Stimulated activated memory B cell treated with anti-CD40 and anti-IgM and Interleukin-4, amounts not matched to agents 10 μg/mL and 1 μg/mL and 100 μg/mL, for 72 hours (primary cell): ENCODE data around the gene ZNF630.
A peak's percentile ranks its signal among the peaks of the same experiment; 100 is the strongest.
"Not testable (repeated sequence)": the region's sequence is repeated elsewhere in the genome, so short reads cannot be mapped to it uniquely, and the experiment has no call there.

Experiments
- ATAC-seq: fragments of 150-1000 bp; cut with Tn5 transposase; 2 replicates; pipeline ENCODE4 v1.10.0; 2021
- H3K27ac Mint-ChIP-seq: one replicate; pipeline ENCODE4 v1.8.0; 2022; ENCODE audit warnings: mild to moderate bottlenecking, mixed read lengths
- H3K27me3 Mint-ChIP-seq: one replicate; pipeline ENCODE4 v1.8.0; 2022; ENCODE audit warnings: mixed read lengths
- H3K36me3 Mint-ChIP-seq: one replicate; pipeline ENCODE4 v1.8.0; 2022; ENCODE audit warnings: mixed read lengths
- H3K4me1 Mint-ChIP-seq: one replicate; pipeline ENCODE4 v1.8.0; 2022; ENCODE audit warnings: mixed read lengths
- H3K4me3 Mint-ChIP-seq: one replicate; pipeline ENCODE4 v1.8.0; 2022; ENCODE audit warnings: mild to moderate bottlenecking, moderate library complexity, mixed read lengths
- H3K9me3 Mint-ChIP-seq: one replicate; pipeline ENCODE4 v1.8.0; 2022; ENCODE audit warnings: mixed read lengths

Gene ZNF630

DNA sequence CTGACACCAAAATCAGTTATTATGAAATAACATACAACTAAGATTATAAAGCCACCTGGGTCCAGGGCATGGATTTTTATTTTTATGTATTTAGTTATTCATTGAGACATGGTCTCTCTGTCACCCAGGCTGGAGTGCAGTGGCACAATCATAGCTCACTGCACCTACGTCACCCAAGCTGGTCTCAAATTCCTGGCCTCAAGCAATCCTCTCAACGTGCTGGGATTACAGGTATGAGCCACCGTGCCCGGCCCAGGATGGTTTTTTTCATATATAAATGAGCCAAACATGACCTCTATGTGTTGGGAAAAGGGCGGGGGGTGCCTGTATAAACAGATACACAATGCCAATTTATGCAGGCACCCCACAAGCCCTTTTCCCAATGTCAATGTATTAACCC, 24.6 kb downstream of the ZNF630 start:
- Mint-ChIP-seq H3K27ac (no peak overlapping the region), H3K27me3 (no peaks in the 10 kb centered on the region), H3K36me3 (peaks cover 21% of the 10 kb centered on the region), H3K4me3 (no peak overlapping the region), H3K9me3 (no peaks in the 10 kb centered on the region), H3K4me1 (peaks cover 5% of the 10 kb centered on the region)
- no peak for ATAC-seq

- Mint-ChIP-seq H3K27me3 (no peaks in the 10 kb centered on the region), H3K4me3 (no peak overlapping the region), H3K36me3 (peaks cover 21% of the 10 kb centered on the region), H3K4me1 (peaks cover 5% of the 10 kb centered on the region), H3K9me3 (no peaks in the 10 kb centered on the region), H3K27ac (no peak overlapping the region)
- no peak for ATAC-seq
Measured at GRCh38 chrX:48045410-48046311, 25.8 kb downstream of the ZNF630 start.

- ATAC-seq, result no peak
- no peaks in the 10 kb centered on the region for H3K9me3 Mint-ChIP-seq
- peaks cover 21% of the 10 kb centered on the region for H3K36me3 Mint-ChIP-seq
- H3K4me3 Mint-ChIP-seq, result no peak overlapping the region
- H3K4me1 Mint-ChIP-seq, result no peaks in the 10 kb centered on the region
- H3K27ac Mint-ChIP-seq, result no peak overlapping the region
- H3K27me3 Mint-ChIP-seq, result no peaks in the 10 kb centered on the region
Measured at GRCh38 chrX:48043056-48043455, 28.4 kb downstream of the ZNF630 start.

DNA sequence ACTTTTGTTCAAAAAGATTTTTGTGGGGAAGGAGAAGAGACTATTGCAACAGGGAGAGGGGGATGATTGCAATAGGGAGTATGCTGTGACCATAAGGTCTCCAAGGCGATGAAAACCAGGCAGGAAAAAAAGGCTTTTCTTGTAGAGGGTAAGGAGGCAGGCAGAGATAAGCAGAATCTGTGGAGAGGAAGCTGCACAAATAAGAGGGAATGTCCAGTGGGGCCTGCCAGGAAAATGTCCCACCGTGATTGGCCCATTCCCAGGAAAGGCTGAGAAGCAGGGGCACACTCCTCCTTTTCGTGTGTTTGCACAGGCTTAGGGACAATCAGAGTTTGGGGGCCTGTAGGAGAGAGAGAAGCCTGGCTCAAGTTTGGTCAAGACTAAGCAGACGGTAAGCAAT, 35.5 kb downstream of the ZNF630 start:
- Mint-ChIP-seq H3K4me1 (no peaks in the 10 kb centered on the region), H3K36me3 (peaks cover 14% of the 10 kb centered on the region), H3K27me3 (no peaks in the 10 kb centered on the region), H3K4me3 (no peak overlapping the region), H3K9me3 (no peaks in the 10 kb centered on the region), H3K27ac (no peak overlapping the region)
- no peak for ATAC-seq

DNA sequence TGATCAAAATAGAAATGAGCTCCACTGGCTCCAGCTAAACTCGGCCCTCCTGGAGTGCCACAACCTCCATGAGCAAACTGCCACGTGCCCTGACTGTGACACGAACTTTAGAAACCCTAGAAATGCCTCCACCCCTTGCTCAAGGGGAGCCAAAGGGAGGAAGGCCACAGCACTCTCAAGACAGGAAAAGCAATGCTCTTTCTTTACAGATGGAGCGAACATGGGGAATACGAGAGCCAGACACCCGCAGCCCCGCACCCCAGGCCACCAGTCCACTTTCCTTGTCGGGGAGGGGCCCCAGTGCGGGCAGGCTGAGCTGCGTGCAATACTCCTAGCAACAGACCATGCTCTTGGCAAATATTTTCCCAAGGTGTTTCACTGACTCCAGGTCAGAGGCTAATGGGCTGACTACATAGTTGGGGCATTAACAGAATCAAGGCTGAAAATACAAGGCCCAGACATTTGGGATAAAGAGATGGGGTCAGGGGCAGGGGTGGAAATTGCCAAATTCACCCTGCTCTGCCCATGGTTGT, 40.7 kb downstream of the ZNF630 start:
- not testable (repeated sequence) for H3K9me3 Mint-ChIP-seq, ATAC-seq, H3K4me3 Mint-ChIP-seq, H3K4me1 Mint-ChIP-seq, H3K27me3 Mint-ChIP-seq, H3K27ac Mint-ChIP-seq
- peaks cover 11% of the 10 kb centered on the region for H3K36me3 Mint-ChIP-seq

- H3K36me3 Mint-ChIP-seq, result peaks cover 8% of the 10 kb centered on the region
- H3K27me3 Mint-ChIP-seq, result no peaks in the 10 kb centered on the region
- no peaks in the 10 kb centered on the region for H3K9me3 Mint-ChIP-seq
- H3K4me3 Mint-ChIP-seq, result no peak overlapping the region
- H3K4me1 Mint-ChIP-seq, result peaks cover 14% of the 10 kb centered on the region
- no peak overlapping the region for H3K27ac Mint-ChIP-seq
- ATAC-seq, result no peak
Measured at GRCh38 chrX:48030237-48030636, 41.2 kb downstream of the ZNF630 start.

GRCh38 chrX:48028091-48028490, 43.3 kb downstream of the ZNF630 start:
- Mint-ChIP-seq H3K4me3 (no peak overlapping the region), H3K27me3 (no peaks in the 10 kb centered on the region), H3K36me3 (peaks cover 8% of the 10 kb centered on the region), H3K9me3 (no peaks in the 10 kb centered on the region), H3K27ac (no peak overlapping the region), H3K4me1 (peaks cover 14% of the 10 kb centered on the region)
- no peak for ATAC-seq

GRCh38 chrX:48027545-48027944, 43.9 kb downstream of the ZNF630 start:
- H3K9me3 Mint-ChIP-seq, H3K4me3 Mint-ChIP-seq, H3K27ac Mint-ChIP-seq, ATAC-seq, H3K27me3 Mint-ChIP-seq, H3K36me3 Mint-ChIP-seq: not testable (repeated sequence)
- peaks cover 14% of the 10 kb centered on the region for H3K4me1 Mint-ChIP-seq

- no peaks in the 10 kb centered on the region for H3K36me3 Mint-ChIP-seq
- peaks cover 18% of the 10 kb centered on the region for H3K4me1 Mint-ChIP-seq
- H3K9me3 Mint-ChIP-seq, result no peaks in the 10 kb centered on the region
- ATAC-seq, result no peak
- no peaks in the 10 kb centered on the region for H3K27me3 Mint-ChIP-seq
- no peak overlapping the region for H3K4me3 Mint-ChIP-seq
- no peak overlapping the region for H3K27ac Mint-ChIP-seq
Measured at GRCh38 chrX:48025561-48025960, 45.9 kb downstream of the ZNF630 start.

DNA sequence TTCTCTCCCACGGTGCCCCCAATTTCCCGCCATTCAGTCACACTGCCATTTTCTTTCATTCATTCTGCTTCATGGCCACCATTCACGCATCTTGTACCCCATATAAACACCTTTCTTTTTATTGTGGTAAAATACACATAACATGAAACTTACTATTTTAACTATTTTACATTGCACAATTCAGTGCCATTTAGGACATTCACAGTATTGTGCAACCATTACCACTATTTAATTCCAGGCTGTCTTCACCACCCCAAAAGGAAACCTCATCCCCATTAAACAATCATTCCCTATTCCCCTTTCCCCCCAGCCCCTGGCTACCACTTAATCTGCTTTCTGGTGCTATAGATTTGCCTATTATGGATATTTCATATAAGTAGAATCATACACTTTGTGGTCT, 48.7 kb downstream of the ZNF630 start:
- Mint-ChIP-seq H3K9me3 (no peaks in the 10 kb centered on the region), H3K4me1 (peaks cover 18% of the 10 kb centered on the region), H3K36me3 (no peaks in the 10 kb centered on the region), H3K27ac (no peak overlapping the region), H3K4me3 (peak overlapping the region; percentile 32), H3K27me3 (no peaks in the 10 kb centered on the region)
- ATAC-seq, result no peak

DNA sequence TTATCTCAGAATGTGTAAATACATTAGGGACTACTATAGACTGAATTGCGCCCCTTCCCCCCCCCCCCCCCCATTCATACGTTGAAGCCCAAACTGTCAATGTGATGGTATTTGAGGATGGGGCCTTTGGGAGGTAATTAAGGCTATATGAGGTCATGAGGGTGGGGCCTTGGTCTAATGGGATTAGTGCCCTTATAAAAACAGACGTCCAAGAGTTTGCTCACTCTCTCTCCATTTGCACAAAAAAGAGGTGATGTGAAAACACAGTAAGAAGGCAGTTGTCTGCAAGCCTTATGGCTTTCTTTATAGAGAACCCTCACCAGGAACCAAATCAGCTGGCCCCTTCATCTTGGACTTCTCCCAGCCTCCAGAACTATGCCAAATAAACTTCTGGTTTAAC, 49.3 kb downstream of the ZNF630 start:
- peaks cover 18% of the 10 kb centered on the region for H3K4me1 Mint-ChIP-seq
- H3K27ac Mint-ChIP-seq, result no peak overlapping the region
- H3K9me3 Mint-ChIP-seq, result no peaks in the 10 kb centered on the region
- ATAC-seq, result no peak
- no peaks in the 10 kb centered on the region for H3K36me3 Mint-ChIP-seq
- no peak overlapping the region for H3K4me3 Mint-ChIP-seq
- H3K27me3 Mint-ChIP-seq, result no peaks in the 10 kb centered on the region

GRCh38 chrX:48021026-48021900, 50.2 kb downstream of the ZNF630 start:
- H3K36me3 Mint-ChIP-seq, result no peaks in the 10 kb centered on the region
- H3K4me3 Mint-ChIP-seq, result peak overlapping the region; percentile 98
- ATAC-seq, result peak; percentile 91
- no peaks in the 10 kb centered on the region for H3K27me3 Mint-ChIP-seq
- H3K9me3 Mint-ChIP-seq, result no peaks in the 10 kb centered on the region
- peak overlapping the region; percentile 99 for H3K27ac Mint-ChIP-seq
- H3K4me1 Mint-ChIP-seq, result peaks cover 12% of the 10 kb centered on the region

DNA sequence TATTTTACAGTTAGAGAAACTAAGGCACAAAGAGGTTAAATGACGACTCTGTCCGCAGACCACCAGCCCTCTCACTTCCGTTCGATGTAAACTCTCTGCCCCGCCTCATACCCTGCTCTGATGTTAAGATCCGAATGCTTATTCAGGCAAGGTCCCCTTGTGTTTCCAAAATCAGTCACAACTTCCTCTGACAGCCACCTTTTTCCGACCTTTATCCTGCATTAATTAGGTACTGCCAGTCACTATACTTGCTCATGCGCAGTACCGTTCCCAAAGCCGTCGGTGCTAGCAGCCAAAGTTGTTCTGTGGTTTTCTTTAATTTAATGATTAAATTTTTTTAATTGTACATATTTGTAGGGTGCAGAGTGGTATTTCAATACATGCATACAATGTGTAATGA, 51.0 kb downstream of the ZNF630 start:
- ATAC-seq, result peak; percentile 71
- not testable (repeated sequence) for H3K27me3 Mint-ChIP-seq, H3K9me3 Mint-ChIP-seq, H3K36me3 Mint-ChIP-seq, H3K4me1 Mint-ChIP-seq
- H3K4me3 Mint-ChIP-seq, result peak overlapping the region; percentile 58
- peak overlapping the region; percentile 99 for H3K27ac Mint-ChIP-seq

GRCh38 chrX:48019892-48020291, 51.5 kb downstream of the ZNF630 start:
- H3K9me3 Mint-ChIP-seq, H3K4me1 Mint-ChIP-seq, ATAC-seq, H3K27ac Mint-ChIP-seq, H3K4me3 Mint-ChIP-seq, H3K36me3 Mint-ChIP-seq, H3K27me3 Mint-ChIP-seq: not testable (repeated sequence)

DNA sequence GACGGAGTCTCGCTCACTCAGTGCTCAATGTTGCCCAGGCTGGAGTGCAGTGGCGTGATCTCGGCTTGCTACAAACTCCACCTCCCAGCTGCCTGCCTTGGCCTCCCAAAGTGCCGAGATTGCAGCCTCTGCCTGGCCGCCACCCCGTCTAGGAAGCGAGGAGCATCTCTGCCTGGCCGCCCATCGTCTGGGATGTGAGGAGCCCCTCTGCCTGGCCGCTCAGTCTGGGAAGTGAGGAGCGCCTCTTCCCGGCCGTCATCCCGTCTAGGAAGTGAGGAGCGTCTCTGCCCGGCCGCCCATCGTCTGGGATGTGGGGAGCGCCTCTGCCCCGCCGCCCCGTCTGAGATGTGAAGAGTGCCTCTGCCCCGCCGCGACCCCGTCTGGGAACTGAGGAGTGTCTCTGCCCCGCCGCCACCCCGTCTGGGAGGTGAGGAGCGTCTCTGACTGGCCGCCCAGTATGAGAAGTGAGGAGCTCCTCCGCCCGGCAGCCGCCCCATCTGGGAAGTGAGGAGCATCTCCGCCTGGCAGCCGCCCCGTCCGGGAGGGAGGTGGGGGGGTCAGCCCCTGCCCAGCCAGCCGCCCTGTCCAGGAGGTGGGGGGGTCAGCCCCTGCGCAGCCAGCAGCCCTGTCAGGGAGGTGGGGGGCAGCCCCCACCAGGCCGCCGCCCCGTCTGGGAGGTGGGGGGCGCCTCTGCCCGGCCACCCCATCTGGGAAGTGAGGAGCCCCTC, 54.7 kb downstream of the ZNF630 start:
- not testable (repeated sequence) for ATAC-seq, H3K4me3 Mint-ChIP-seq, H3K27ac Mint-ChIP-seq, H3K9me3 Mint-ChIP-seq, H3K4me1 Mint-ChIP-seq, H3K27me3 Mint-ChIP-seq, H3K36me3 Mint-ChIP-seq
